Neural crest cell (in vitro differentiated cells): ENCODE results near the gene IGFL4. TPM values are rescaled to one million over a fixed set of nuclear protein-coding genes. Genes with fewer than 3 reads are reported as not detected.

Experiments
- DNase-seq: peaks from one replicate; pipeline ENCODE4 v3.0.0; 2021; ENCODE audit warnings: low read depth, mixed read lengths, low spot score
- H3K27ac Mint-ChIP-seq: one replicate; pipeline ENCODE4 v1.8.0; 2021; ENCODE audit warnings: mild to moderate bottlenecking, mixed read lengths; ENCODE audit not compliant: unreplicated experiment
- H3K27me3 Mint-ChIP-seq: 2 replicates; pipeline ENCODE4 v1.8.0; 2021; ENCODE audit warnings: low read depth, mild to moderate bottlenecking, mixed read lengths
- H3K36me3 Mint-ChIP-seq: 2 replicates; pipeline ENCODE4 v1.8.0; 2021; ENCODE audit warnings: low read depth, mild to moderate bottlenecking, mixed read lengths
- H3K4me1 Mint-ChIP-seq: 2 replicates; pipeline ENCODE4 v1.8.0; 2021; ENCODE audit warnings: mixed read lengths
- H3K4me3 Mint-ChIP-seq: one replicate; pipeline ENCODE4 v1.8.0; 2021; ENCODE audit warnings: mild to moderate bottlenecking, mixed read lengths
- H3K9me3 Mint-ChIP-seq: 2 replicates; pipeline ENCODE4 v1.8.0; 2021; ENCODE audit warnings: mixed read lengths
- total RNA-seq: library from RNA; stranded (reverse); gene quantifications from 2 replicates; pipeline ENCODE4 v1.2.1, GENCODE V29; 2021
- TF ChIP-seq, protein P1 (sequence below): fragments of 200-600 bp; sonication (generic); conservative IDR thresholded peaks from 2 replicates; pipeline ENCODE4 v1.5.0; 2021; ENCODE audit warnings: antibody characterized with exemption, mild to moderate bottlenecking

The IGFL4 gene
- total RNA-seq, 1 donor from 2014 or later, result 0.70 TPM

- H3K27ac Mint-ChIP-seq, result no peak overlapping the region
- TF ChIP-seq, protein P1, sequence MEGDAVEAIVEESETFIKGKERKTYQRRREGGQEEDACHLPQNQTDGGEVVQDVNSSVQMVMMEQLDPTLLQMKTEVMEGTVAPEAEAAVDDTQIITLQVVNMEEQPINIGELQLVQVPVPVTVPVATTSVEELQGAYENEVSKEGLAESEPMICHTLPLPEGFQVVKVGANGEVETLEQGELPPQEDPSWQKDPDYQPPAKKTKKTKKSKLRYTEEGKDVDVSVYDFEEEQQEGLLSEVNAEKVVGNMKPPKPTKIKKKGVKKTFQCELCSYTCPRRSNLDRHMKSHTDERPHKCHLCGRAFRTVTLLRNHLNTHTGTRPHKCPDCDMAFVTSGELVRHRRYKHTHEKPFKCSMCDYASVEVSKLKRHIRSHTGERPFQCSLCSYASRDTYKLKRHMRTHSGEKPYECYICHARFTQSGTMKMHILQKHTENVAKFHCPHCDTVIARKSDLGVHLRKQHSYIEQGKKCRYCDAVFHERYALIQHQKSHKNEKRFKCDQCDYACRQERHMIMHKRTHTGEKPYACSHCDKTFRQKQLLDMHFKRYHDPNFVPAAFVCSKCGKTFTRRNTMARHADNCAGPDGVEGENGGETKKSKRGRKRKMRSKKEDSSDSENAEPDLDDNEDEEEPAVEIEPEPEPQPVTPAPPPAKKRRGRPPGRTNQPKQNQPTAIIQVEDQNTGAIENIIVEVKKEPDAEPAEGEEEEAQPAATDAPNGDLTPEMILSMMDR, result no peak
- no peaks in the 10 kb centered on the region for H3K9me3 Mint-ChIP-seq
- peak overlapping the region; percentile 77 for H3K4me3 Mint-ChIP-seq
- H3K36me3 Mint-ChIP-seq, result no peaks in the 10 kb centered on the region
- no peak for DNase-seq
- peaks cover 48% of the 10 kb centered on the region for H3K27me3 Mint-ChIP-seq
- peaks cover 20% of the 10 kb centered on the region for H3K4me1 Mint-ChIP-seq
These were observed 24.9 kb downstream of the IGFL4 start for GRCh38 chr19:46015687-46016425.

GRCh38 chr19:46014941-46015686, 25.7 kb downstream of the IGFL4 start:
- Mint-ChIP-seq H3K27ac (no peak overlapping the region), H3K36me3 (no peaks in the 10 kb centered on the region), H3K9me3 (no peaks in the 10 kb centered on the region), H3K27me3 (peaks cover 47% of the 10 kb centered on the region), H3K4me3 (peak overlapping the region; percentile 74), H3K4me1 (peaks cover 20% of the 10 kb centered on the region)
- TF ChIP-seq, protein P1, result peak; percentile 11
- DNase-seq, result peak; percentile 53

DNA sequence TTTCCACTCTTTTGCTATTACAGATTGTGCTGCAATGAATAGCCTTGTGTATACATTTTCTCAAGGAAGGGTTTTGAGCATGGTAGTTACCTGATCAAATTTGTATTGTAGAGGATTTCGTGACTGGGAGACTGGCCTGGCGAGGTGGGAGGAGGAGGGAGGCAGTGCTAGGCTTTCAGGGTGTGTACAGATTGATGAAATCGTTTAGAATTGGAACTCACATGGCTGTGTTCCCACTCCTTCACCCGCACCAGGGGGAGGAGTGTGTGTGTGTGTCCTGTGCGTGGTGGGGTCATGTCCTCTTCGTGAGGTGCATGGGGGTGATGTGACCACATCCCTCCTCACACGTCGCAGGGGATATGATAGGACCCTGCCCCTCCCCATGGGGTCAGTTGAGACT, 26.3 kb downstream of the IGFL4 start:
- Mint-ChIP-seq H3K9me3 (no peaks in the 10 kb centered on the region), H3K36me3 (no peaks in the 10 kb centered on the region), H3K27me3 (peaks cover 46% of the 10 kb centered on the region), H3K27ac (no peak overlapping the region), H3K4me1 (peaks cover 23% of the 10 kb centered on the region), H3K4me3 (peak overlapping the region; percentile 72)
- TF ChIP-seq, protein P1, result no peak
- DNase-seq, result no peak

GRCh38 chr19:46009530-46010510, 31.0 kb downstream of the IGFL4 start:
- no peaks in the 10 kb centered on the region for H3K9me3 Mint-ChIP-seq
- no peak overlapping the region for H3K27ac Mint-ChIP-seq
- no peaks in the 10 kb centered on the region for H3K36me3 Mint-ChIP-seq
- H3K4me1 Mint-ChIP-seq, result peaks cover 17% of the 10 kb centered on the region
- peak; percentile 77 for DNase-seq
- peaks cover 29% of the 10 kb centered on the region for H3K27me3 Mint-ChIP-seq
- TF ChIP-seq, protein P1, result peak; percentile 85
- H3K4me3 Mint-ChIP-seq, result no peak overlapping the region

- Mint-ChIP-seq H3K9me3 (no peaks in the 10 kb centered on the region), H3K4me3 (no peak overlapping the region), H3K36me3 (no peaks in the 10 kb centered on the region), H3K4me1 (peaks cover 11% of the 10 kb centered on the region), H3K27me3 (peaks cover 5% of the 10 kb centered on the region), H3K27ac (no peak overlapping the region)
- no peak for DNase-seq
- TF ChIP-seq, protein P1, result no peak
These were observed 34.4 kb downstream of the IGFL4 start for GRCh38 chr19:46006411-46006810.
